GM21737 (cell line): ENCODE measurements around the gene SLC4A2.
"Not testable (repeated sequence)": the region's sequence is repeated elsewhere in the genome, so short reads cannot be mapped to it uniquely, and the experiment has no call there.

Experiments used
- ATAC-seq: cut with Tn5 transposase; IDR thresholded peaks from one replicate; pipeline ENCODE4 v1.9.1; 2021; ENCODE audit warnings: mild to moderate bottlenecking, moderate library complexity; ENCODE audit not compliant: unreplicated experiment

The SLC4A2 gene

GRCh38 chr7:151023232-151023631, 36.2 kb upstream of the SLC4A2 start:
- ATAC-seq: no peak

DNA sequence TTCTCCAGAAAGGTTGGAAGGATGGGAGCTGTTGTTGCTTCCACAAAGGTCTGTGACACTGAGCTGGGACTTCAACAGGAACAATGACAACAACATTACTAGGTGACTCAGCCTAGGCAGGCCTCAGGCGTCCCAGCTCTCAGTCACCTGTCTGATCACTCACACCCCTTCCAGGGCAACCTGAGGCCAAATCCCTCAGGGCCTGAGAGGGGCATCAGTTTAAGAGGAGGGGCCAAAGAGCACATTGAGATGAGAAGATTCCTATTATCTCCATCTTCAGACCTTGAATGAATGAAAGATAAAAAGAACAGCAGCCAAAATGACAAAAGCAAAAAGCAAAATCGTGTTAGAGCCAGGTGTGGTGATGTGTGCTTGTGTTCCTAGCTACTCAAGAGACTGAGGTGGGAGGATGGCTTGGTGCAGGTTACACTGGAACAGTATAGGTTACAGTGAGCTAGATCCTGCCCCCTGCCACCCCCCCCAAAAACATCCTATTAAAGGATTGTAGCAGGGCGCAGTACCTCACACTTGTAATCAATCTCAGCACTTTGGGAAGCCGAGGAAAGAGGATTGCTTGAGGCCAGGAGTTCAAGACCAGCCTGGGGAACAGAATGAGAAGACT, 34.8 kb upstream of the SLC4A2 start, which contains the start of gene ATG9B:
Gene ATG9B (minus strand): TSS at position 60 of the 622 bp plus-strand sequence. CDS start 71 bp downstream, outside the sequence.
- no peak for ATAC-seq

- ATAC-seq: no peak
These were observed 33.3 kb upstream of the SLC4A2 start for GRCh38 chr7:151025924-151026671.

DNA sequence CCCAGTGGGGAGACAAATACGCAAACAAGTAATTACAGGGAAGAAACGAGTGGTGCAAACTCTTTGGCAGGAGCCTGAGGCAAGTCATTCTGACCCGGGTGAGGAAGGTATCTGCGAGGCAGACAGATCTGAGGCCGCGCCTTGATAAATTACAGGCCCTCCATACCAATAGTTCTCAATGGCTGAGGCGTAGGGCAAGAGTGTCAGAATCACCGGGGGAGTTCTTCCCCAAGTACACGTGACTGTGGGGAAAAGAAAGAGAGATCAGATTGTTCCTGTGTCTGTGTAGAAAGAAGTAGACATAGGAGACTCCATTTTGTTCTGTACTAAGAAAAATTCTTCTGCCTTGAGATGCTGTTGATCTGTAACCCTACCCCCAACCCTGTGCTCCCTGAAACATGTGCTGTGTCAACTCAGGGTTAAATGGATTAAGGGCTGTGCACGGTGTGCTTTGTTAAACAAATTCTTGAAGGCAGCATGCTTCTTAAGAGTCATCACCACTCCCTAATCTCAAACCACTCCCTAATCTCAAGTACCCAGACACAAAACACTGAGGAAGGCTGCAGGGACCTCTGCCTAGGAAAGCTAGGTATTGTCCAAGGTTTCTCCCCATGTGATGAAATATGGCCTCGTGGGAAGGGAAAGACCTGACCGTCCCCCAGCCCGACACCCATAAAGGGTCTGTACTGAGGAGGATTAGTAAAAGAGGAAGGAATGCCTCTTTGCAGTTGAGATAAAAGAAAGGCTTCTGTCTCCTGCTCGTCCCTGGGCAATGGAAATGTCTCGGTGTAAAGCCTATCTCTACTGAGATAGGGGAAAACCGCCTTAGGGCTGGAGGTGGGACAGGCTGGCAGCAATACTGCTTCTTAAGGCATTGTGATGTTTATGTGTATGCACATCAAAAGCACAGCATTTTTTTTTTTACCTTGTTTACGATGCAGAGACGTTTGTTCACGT, 32.3 kb upstream of the SLC4A2 start:
- ATAC-seq: not testable (repeated sequence)

DNA sequence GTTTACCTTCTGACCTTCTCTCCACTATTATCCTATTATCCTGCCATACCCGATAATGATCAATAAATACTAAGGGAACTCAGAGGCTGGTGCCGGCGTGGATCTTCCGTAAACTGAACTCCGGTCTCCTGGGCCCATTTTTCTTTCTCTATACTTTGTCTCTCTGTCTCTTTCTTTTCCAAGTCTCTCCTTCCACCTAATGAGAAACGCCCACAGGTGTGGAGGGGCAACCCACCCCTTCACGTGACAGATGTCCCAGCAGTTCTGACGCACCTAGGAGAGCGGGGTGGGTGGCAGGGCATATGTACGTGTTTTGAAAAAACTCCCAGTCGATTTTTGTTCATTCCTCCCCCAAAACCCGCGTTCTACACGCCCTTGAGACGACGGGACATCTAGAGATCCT, 31.7 kb upstream of the SLC4A2 start:
- ATAC-seq: not testable (repeated sequence)

GRCh38 chr7:151028131-151028947, 31.1 kb upstream of the SLC4A2 start, which contains the start of gene ABCB8:
Gene ABCB8 (plus strand): TSS chr7:151028450. CDS start chr7:151028516, 66 bp downstream.
- peak; percentile 97 for ATAC-seq

GRCh38 chr7:151028948-151029501, 30.4 kb upstream of the SLC4A2 start:
- ATAC-seq: no peak

DNA sequence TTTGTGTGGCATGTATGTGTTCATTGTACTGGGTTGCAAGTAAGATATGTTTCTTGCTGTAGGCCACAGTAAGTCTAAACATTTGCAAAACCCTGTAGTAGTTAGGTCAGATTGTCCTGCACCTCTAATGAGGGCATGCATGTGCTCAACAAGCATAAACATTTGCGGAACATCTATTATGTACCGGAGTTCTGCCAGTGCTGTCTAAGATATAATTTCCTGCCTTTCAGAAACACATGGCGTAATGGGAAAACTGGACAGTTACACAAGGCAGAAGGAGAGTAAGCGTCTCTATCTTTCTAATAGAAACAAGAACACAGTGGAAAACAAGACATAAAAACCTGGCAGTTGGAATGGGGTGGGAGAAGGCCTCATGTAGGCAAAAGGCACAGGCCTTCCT, 28.4 kb upstream of the SLC4A2 start:
- no peak for ATAC-seq

DNA sequence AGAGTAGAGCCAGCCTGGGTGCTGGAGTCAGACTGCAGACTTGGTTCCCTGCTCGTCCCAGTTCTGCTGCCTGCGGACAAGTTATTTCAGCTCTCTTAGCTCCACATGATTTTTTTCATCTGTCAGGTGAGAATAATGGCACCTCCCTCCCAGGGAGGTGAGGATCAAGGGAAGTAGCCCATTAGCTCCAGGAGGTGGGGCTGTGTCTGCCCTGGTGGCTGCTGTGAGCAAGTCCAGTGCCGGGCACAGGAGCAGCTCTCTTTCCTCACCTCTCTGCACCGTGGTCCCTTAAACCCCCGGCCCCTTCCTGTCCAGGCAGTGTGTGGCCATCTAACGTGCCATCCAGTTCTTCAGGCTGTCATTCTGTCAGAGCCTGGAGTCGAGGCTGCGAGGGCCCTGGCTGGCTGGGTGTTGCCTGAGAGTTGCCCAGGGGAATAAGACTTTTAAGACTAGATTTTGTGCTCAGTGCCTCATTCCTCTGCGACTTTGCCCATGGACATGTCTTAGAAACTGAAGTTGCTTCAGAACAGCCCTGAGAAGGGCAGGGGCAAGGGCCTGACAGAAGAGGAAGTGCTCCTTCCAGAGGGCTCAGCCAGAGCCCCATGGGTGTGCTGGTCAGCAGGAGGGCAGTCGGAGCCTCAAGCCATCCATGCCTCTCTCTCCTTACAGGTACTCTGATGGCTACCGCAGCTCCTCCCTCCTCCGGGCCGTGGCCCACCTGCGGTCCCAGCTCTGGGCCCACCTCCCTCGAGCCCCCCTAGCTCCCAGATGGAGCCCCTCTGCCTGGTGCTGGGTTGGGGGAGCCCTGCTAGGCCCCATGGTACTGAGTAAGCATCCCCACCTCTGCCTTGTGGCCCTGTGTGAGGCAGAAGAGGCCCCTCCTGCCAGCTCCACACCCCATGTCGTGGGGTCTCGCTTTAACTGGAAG, 26.2 kb upstream of the SLC4A2 start:
- no peak for ATAC-seq

GRCh38 chr7:151033864-151034249, 25.5 kb upstream of the SLC4A2 start:
- no peak for ATAC-seq

GRCh38 chr7:151034312-151035025, 24.9 kb upstream of the SLC4A2 start:
- no peak for ATAC-seq

- ATAC-seq: no peak
These were observed 24.2 kb upstream of the SLC4A2 start for GRCh38 chr7:151035026-151035717.

- ATAC-seq: no peak
These were observed 23.5 kb upstream of the SLC4A2 start for GRCh38 chr7:151035902-151036301.

- no peak for ATAC-seq
These were observed 20.2 kb upstream of the SLC4A2 start for GRCh38 chr7:151038951-151039849.

DNA sequence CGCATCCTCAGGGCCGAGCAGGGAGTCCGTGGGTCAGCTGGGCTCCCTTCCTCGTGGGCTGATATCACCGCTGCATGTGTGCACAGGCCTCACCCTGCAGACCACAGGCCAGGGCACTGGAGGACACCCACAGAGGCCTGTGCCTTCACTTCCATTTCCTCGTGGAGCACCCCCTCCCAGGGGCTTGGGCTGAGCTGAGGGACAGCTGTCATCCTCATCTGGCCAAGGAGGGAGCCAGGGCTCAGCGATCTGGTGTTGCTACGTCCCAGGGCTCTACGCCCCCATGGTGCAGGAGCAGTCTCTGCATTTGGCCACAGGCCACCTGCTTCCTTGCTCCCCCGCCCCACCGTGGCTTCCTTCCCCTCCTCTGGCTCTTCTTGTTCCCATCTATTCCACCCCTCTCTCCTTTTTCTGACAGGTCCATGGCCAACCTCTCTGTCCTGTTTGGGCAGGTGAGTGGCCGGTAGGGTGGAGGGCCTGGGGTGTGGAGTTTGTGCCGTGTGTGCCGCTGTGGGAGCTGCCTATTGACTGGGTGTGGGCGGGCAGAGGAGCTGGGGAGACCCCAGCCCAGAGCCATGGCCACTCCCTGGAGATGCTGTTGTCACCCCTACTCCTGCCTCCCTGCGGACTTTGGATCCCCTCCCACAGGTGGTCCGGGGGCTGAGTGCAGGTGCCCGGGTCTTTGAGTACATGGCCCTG, 19.4 kb upstream of the SLC4A2 start:
- no peak for ATAC-seq
